CD14-positive monocyte (primary cell): Measurements from ENCODE around the gene SLC7A8. TPM values are rescaled to one million over a fixed set of nuclear protein-coding genes. Genes with fewer than 3 reads are reported as not detected.

ENCODE experiments used
- DNase-seq, 3 donors: peaks; one replicate each; pipeline ENCODE4 v3.0.0-alpha.2; 2011 to 2022
- H2AFZ ChIP-seq: 2 replicates; pipeline ENCODE4 v1.6.0; 2012; ENCODE audit warnings: mild to moderate bottlenecking, low read depth, low read length, inconsistent platforms; ENCODE audit not compliant: insufficient read depth, poor library complexity, severe bottlenecking
- H3K27ac ChIP-seq, 2 donors: 1 replicate in 1 of 2; 2 replicates in 1 of 2; pipeline ENCODE4 v1.5.1; 2012 to 2013; ENCODE audit warnings: low read length in 2 of 2, control low read depth in 1 of 2, inconsistent platforms in 1 of 2, low read depth in 1 of 2, mild to moderate bottlenecking in 1 of 2
- H3K27me3 ChIP-seq, 2 donors: one replicate each; pipeline versions ENCODE4 v1.6.0 to v1.6.1; 2011 to 2013; ENCODE audit warnings: low read length in 2 of 2; ENCODE audit not compliant: control insufficient read depth in 2 of 2, insufficient read depth in 2 of 2
- H3K36me3 ChIP-seq, 2 donors: replicated peaks in 1 of 2; 1 replicate in 1 of 2; 2 replicates in 1 of 2; pipeline versions ENCODE4 v1.5.1 to v1.6.1; 2012 to 2013; ENCODE audit warnings: low read length in 2 of 2, control low read depth in 1 of 2, inconsistent platforms in 1 of 2, mild to moderate bottlenecking in 1 of 2; ENCODE audit not compliant: insufficient read depth in 2 of 2, control insufficient read depth in 1 of 2
- H3K4me1 ChIP-seq, 2 donors: 1 replicate in 1 of 2; 2 replicates in 1 of 2; pipeline versions ENCODE4 v1.5.1 to v1.6.1; 2012 to 2013; ENCODE audit warnings: low read length in 2 of 2, control low read depth in 1 of 2, inconsistent platforms in 1 of 2, mild to moderate bottlenecking in 1 of 2, moderate library complexity in 1 of 2; ENCODE audit not compliant: insufficient read depth in 2 of 2, control insufficient read depth in 1 of 2
- H3K4me2 ChIP-seq: replicated peaks from 2 replicates; pipeline ENCODE3; 2012; ENCODE audit warnings: low read length, moderate library complexity, mild to moderate bottlenecking; ENCODE audit not compliant: poor library complexity, severe bottlenecking; ENCODE audit errors: extremely low read depth
- H3K4me3 ChIP-seq, 3 experiments: fragments of 200-600 bp in 1 of 3; sonication (generic) in 1 of 3; replicated peaks in 1 of 3; 1 replicate in 2 of 3; 2 replicates in 1 of 3; pipeline ENCODE4 v1.5.1; 2011 to 2013; ENCODE audit warnings: low read length in 3 of 3, mild to moderate bottlenecking in 3 of 3, control low read depth in 2 of 3, low read depth in 2 of 3, inconsistent platforms in 1 of 3, moderate library complexity in 1 of 3
- H3K79me2 ChIP-seq: 2 replicates; pipeline ENCODE4 v1.6.0; 2012; ENCODE audit warnings: mild to moderate bottlenecking, control low read depth, inconsistent platforms, low read length, moderate library complexity; ENCODE audit not compliant: insufficient read depth
- H3K9ac ChIP-seq: 2 replicates; pipeline ENCODE4 v1.6.0; 2017; ENCODE audit warnings: low read length, mild to moderate bottlenecking; ENCODE audit not compliant: insufficient read depth, poor library complexity, severe bottlenecking
- H3K9me3 ChIP-seq, 2 donors: replicated peaks in 1 of 2; 1 replicate in 1 of 2; 2 replicates in 1 of 2; pipeline versions ENCODE4 v1.5.1 to v1.6.1; 2012 to 2013; ENCODE audit warnings: low read length in 2 of 2, control low read depth in 1 of 2; ENCODE audit not compliant: control insufficient read depth in 1 of 2, insufficient read depth in 1 of 2
- H4K20me1 ChIP-seq: 2 replicates; pipeline ENCODE4 v1.6.0; 2012; ENCODE audit warnings: mild to moderate bottlenecking, low read length, control low read depth, moderate library complexity; ENCODE audit not compliant: insufficient read depth
- H3K27ac Mint-ChIP-seq, 7 donors: one replicate each; pipeline ENCODE4 v1.8.0; 2020; ENCODE audit warnings: mild to moderate bottlenecking in 7 of 7, mixed read lengths in 7 of 7, moderate library complexity in 6 of 7, inconsistent platforms in 2 of 7
- H3K27me3 Mint-ChIP-seq, 3 donors: one replicate each; pipeline ENCODE4 v1.8.0; 2021 to 2022; ENCODE audit warnings: low read depth in 3 of 3, mild to moderate bottlenecking in 3 of 3, mixed read lengths in 3 of 3, moderate library complexity in 3 of 3, inconsistent platforms in 1 of 3
- H3K36me3 Mint-ChIP-seq, 2 donors: one replicate each; pipeline ENCODE4 v1.8.0; 2020; ENCODE audit warnings: mixed read lengths in 2 of 2, inconsistent platforms in 1 of 2, mild to moderate bottlenecking in 1 of 2
- H3K4me1 Mint-ChIP-seq: one replicate; pipeline ENCODE4 v1.8.0; 2020; ENCODE audit warnings: mild to moderate bottlenecking, mixed read lengths
- H3K4me3 Mint-ChIP-seq, 2 donors: one replicate each; pipeline ENCODE4 v1.8.0; 2020; ENCODE audit warnings: mild to moderate bottlenecking in 2 of 2, mixed read lengths in 2 of 2, moderate library complexity in 1 of 2
- H3K9me3 Mint-ChIP-seq, 7 donors: one replicate each; pipeline ENCODE4 v1.8.0; 2020 to 2022; ENCODE audit warnings: mixed read lengths in 7 of 7, mild to moderate bottlenecking in 6 of 7, moderate library complexity in 6 of 7, inconsistent platforms in 2 of 7
- WGBS: methylation state at CpG from one replicate; pipeline ENCODE4 v1.1.5; 2013; ENCODE audit warnings: missing lambda C conversion rate; ENCODE audit not compliant: insufficient coverage; 5-methylcytosine and 5-hydroxymethylcytosine counted together
- intact Hi-C, 2 donors: fragments of 100-400 bp; cut with micrococcal nuclease; formaldehyde crosslinking; loops; one replicate each; pipeline versions ENCODE4 v1.15.0 to v1.15.1; 2023
- polyA plus RNA-seq, 3 donors: library from polyadenylated mRNA; depleted of rRNA in 1 of 3; unstranded in 2 of 3; stranded (reverse) in 1 of 3; fragments of 300-500 nt in 2 of 3; fragments of >200 nt in 1 of 3; fragmentation: Illumina TruSeq in 2 of 3; gene quantifications; 1 replicate in 2 of 3; 2 replicates in 1 of 3; pipeline ENCODE4 v1.2.3, GENCODE V29; 2012 to 2021
- TF ChIP-seq, protein P1 (sequence below): fragments of 200-600 bp; IDR thresholded peaks from one replicate; pipeline ENCODE4 v1.8.0; 2022; ENCODE audit warnings: antibody characterized with exemption, mild to moderate bottlenecking

The SLC7A8 gene
- polyA plus RNA-seq, 3 donors = 0.05 to 0.53 (median 0.25) TPM

GRCh38 chr14:23177181-23177580 lies 6.3 kb downstream of the SLC7A8 start:
- no peak overlapping the region for H3K4me3 Mint-ChIP-seq
- peaks cover 0 to 4% (median 1%) of the 10 kb centered on the region in 3 donors for H3K27me3 Mint-ChIP-seq
- peaks cover 3 to 6% of the 10 kb centered on the region in 2 donors for H3K27me3 ChIP-seq
- H3K4me3 ChIP-seq = no peak overlapping the region
- peaks cover 53% of the 10 kb centered on the region for H3K4me1 Mint-ChIP-seq
- H3K4me1 ChIP-seq = peaks cover 44 to 45% of the 10 kb centered on the region in 2 donors
- peaks cover 0 to 4% (median 0%) of the 10 kb centered on the region in 7 donors for H3K9me3 Mint-ChIP-seq
- no peak overlapping the region for H3K27ac Mint-ChIP-seq
- H4K20me1 ChIP-seq = no peaks in the 10 kb centered on the region
- TF ChIP-seq, protein P1, sequence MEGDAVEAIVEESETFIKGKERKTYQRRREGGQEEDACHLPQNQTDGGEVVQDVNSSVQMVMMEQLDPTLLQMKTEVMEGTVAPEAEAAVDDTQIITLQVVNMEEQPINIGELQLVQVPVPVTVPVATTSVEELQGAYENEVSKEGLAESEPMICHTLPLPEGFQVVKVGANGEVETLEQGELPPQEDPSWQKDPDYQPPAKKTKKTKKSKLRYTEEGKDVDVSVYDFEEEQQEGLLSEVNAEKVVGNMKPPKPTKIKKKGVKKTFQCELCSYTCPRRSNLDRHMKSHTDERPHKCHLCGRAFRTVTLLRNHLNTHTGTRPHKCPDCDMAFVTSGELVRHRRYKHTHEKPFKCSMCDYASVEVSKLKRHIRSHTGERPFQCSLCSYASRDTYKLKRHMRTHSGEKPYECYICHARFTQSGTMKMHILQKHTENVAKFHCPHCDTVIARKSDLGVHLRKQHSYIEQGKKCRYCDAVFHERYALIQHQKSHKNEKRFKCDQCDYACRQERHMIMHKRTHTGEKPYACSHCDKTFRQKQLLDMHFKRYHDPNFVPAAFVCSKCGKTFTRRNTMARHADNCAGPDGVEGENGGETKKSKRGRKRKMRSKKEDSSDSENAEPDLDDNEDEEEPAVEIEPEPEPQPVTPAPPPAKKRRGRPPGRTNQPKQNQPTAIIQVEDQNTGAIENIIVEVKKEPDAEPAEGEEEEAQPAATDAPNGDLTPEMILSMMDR = no peak
- intact Hi-C loops = no loop called here
- H3K36me3 Mint-ChIP-seq = no peaks in the 10 kb centered on the region
- no peaks in the 10 kb centered on the region for H3K9me3 ChIP-seq
- H3K27ac ChIP-seq = no peak overlapping the region
- no peak overlapping the region for H3K4me2 ChIP-seq
- DNase-seq = no peak
- H3K9ac ChIP-seq = no peak overlapping the region
- no CpG with 5 or more reads among the region's 2 CpGs for WGBS
- H3K79me2 ChIP-seq = no peaks in the 10 kb centered on the region
- H2AFZ ChIP-seq = no peak overlapping the region
- no peaks in the 10 kb centered on the region for H3K36me3 ChIP-seq

- H3K4me1 Mint-ChIP-seq = peaks cover 52% of the 10 kb centered on the region
Measured at GRCh38 chr14:23175823-23176222, 7.6 kb downstream of the SLC7A8 start.

More at GRCh38 chr14:23175823-23176222, 7.6 kb downstream of the SLC7A8 start:
- Histone ChIP-seq H2AFZ (no peak overlapping the region), H3K36me3 (no peaks in the 10 kb centered on the region), H3K79me2 (no peaks in the 10 kb centered on the region), H3K4me3 (no peak overlapping the region), H3K4me2 (no peak overlapping the region), H3K27ac (no peak overlapping the region), H3K4me1 (peaks cover 47% of the 10 kb centered on the region in 2 donors), H3K9me3 (no peaks in the 10 kb centered on the region), H3K27me3 (no peaks in the 10 kb centered on the region), H3K9ac (no peak overlapping the region), H4K20me1 (no peaks in the 10 kb centered on the region)
- Mint-ChIP-seq H3K36me3 (no peaks in the 10 kb centered on the region), H3K27me3 (peaks cover 0 to 3% (median 1%) of the 10 kb centered on the region in 3 donors), H3K27ac (no peak overlapping the region), H3K4me3 (no peak overlapping the region), H3K9me3 (peaks cover 0 to 4% (median 0%) of the 10 kb centered on the region in 7 donors)
- WGBS = no CpG with 5 or more reads among the region's 1 CpG
- TF ChIP-seq, protein P1 = no peak
- no peak for DNase-seq
- intact Hi-C loops = no loop called here
